GM12874 (cell line): ENCODE measurements around the gene CFAP46.

Experiments
- TF ChIP-seq, protein P1 (sequence below): IDR thresholded peaks from 2 replicates; pipeline ENCODE4 v1.5.1; 2011; ENCODE audit warnings: low read depth, mild to moderate bottlenecking, control low read depth, low read length, moderate library complexity; ENCODE audit not compliant: insufficient read depth

CFAP46 gene

DNA sequence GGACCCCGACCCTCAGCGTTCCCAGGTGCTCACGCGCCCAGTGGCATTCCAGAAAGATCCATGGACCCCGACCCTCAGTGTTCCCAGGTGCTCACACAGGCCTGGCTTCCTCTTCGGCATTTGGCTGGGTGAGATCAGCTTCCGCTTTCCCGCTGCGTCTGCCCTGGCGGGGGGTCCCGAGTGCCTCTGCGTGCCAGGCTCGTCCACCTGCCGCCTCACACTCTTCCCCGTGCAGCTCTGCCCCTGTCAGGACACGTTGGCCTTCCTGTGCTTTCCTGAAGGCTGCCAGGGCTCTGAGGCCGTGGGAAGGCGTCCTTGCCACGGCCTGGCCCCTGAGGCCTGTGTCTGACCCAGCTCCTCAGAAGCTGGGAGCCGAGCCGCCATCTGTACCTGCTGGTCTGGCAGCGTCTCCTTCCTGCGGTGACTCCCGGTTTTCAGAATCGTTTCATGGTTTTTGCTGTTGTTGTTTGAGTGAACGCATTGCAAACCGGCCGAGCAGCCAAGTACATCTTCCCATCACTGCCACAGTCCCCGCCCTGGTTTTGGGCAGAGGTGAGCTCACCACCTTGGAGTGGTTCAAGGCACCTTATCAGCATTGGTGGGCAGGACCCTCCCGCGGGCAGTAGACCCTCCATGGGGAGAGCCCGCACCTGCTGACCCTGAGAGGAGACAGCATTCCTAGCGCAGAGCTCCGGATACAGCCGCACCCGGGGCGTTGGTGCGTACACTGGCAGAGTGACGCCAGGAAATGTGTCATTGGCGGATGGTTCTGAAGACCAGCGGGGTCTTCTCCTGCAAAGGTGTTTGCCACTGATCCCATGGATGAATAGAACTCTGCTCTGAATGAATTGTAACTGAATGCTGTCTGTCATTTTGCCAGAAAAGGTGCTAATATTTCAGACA is 173.8 kb downstream of the CFAP46 start:
- TF ChIP-seq, protein P1, sequence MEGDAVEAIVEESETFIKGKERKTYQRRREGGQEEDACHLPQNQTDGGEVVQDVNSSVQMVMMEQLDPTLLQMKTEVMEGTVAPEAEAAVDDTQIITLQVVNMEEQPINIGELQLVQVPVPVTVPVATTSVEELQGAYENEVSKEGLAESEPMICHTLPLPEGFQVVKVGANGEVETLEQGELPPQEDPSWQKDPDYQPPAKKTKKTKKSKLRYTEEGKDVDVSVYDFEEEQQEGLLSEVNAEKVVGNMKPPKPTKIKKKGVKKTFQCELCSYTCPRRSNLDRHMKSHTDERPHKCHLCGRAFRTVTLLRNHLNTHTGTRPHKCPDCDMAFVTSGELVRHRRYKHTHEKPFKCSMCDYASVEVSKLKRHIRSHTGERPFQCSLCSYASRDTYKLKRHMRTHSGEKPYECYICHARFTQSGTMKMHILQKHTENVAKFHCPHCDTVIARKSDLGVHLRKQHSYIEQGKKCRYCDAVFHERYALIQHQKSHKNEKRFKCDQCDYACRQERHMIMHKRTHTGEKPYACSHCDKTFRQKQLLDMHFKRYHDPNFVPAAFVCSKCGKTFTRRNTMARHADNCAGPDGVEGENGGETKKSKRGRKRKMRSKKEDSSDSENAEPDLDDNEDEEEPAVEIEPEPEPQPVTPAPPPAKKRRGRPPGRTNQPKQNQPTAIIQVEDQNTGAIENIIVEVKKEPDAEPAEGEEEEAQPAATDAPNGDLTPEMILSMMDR = no peak

DNA sequence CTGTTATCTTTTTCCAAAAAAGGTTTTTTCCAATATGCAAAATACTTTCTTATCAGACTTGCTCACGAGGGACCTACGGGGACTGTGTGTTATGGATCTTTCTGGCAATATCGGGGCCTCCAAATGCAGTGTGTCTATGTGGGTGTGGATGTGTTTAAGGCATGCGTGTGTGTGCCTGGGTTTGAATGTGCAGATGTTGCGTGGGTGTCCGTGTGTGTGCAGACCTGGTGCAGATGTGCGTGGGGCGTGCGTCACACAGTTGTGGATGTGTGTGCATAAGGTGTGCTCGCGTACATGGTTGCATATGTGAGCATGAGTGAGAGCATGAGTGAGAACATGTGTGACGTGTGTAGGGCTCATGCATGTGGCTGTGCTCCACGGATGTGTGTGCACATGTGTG is 176.1 kb downstream of the CFAP46 start:
- TF ChIP-seq, protein P1 = no peak

DNA sequence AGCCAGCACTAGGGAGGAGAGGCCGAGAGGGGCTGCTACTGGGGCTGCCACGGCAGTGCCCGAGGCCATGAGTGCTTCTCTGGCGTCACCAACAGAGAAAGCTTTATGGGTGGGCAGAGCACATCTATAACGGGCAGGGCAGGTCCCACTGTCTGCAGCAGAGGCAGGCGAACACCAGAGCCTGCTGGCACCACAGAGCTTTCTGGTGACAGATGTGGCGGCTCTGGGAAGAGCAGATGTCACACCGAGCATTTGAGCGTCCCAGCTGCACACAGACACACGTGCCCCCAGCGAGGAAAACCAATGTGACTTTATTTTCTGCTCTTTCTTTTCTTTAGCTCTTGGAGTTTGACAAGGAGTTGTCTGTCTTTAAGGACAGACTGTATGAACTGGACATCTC is 176.9 kb downstream of the CFAP46 start:
- TF ChIP-seq, protein P1 = no peak

DNA sequence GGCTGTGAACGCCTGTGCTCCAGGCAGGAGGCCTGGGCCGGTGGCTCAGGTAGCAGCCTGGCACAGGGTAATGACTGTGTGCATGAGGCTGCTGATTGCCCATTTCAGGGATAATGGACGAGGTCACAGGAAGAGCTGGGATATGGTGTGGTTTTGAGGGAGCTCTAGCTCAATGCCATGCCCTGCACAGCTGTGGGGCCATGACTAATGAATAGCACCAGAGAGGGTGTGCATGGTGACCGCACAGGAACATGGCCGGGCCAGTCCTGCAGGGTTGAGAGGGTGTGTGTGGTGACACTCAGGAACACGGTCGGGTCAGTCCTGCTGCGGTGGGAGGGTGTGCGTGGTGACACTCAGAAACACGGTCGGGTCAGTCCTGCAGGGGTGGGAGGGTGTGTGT is 178.3 kb downstream of the CFAP46 start:
- TF ChIP-seq, protein P1 = no peak

DNA sequence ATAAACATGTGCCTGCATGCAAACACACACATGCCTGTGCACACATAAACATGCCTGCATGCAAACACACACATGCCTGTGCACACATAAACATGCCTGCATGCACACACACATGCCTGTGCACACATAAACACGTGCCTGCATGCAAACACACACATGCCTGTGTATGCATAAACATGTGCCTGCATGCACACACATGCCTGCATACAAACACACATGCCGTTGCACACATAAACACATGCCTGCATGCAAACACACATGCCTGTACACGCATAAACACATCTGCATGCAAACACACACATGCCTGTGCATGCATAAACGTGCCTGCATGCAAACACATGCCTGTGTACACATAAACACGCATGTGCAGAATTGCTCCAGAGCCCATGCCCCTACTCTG is 178.8 kb downstream of the CFAP46 start:
- TF ChIP-seq, protein P1 = no peak

DNA sequence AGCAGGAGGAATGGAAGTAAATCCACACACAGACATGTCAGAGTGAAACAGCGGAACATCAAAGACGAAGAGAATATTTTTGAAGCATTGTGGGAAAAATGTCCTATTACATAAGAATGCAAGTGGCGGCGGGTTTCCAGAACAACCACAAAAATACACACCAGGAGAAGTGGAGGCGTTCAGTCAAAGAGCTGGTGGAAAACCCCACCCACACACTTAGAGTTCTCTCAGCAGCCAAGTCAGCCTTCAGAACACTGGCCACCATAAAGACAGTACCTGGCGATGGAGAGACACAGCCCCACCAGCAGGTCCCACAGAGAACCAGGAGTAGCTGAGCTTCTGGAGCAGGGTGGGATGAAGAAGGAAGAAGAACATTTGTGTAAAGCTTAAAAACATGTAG is 180.1 kb downstream of the CFAP46 start:
- TF ChIP-seq, protein P1 = no peak

DNA sequence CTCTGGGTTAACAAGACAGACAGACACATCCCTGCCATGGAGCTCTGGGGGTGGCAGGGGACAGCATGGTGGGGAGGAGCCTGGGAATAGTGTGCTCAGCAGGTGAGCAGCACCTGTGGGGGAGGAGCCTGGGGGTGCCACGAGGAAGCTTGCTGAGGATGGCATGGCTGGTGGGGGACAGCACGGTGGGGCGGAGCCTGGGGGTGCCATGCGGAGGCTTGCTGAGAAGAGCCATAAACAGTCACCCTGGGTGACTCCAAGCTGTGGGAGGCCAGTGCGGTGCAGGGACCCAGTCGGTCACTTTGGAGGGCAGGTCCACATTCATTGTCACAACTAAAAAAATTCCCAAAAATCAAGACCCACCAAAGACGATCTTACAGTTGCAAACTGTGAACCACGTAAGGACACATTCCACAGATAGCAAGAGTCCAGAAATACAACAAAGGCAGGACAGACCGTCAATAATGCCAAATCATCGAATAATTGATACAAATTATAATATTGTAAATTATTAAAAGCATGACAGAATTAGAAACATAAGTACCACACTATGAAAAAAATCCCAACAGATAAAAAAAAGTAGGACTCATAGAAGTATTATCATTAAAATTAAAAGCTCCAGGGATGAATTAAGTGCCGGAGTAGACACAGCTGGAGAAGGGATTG is 180.8 kb downstream of the CFAP46 start:
- TF ChIP-seq, protein P1 = no peak
